Measurements from ENCODE around the gene CD300A.
"Not testable (repeated sequence)": the region's sequence is repeated elsewhere in the genome, so short reads cannot be mapped to it uniquely, and the experiment has no call there.

CD300A gene

DNA sequence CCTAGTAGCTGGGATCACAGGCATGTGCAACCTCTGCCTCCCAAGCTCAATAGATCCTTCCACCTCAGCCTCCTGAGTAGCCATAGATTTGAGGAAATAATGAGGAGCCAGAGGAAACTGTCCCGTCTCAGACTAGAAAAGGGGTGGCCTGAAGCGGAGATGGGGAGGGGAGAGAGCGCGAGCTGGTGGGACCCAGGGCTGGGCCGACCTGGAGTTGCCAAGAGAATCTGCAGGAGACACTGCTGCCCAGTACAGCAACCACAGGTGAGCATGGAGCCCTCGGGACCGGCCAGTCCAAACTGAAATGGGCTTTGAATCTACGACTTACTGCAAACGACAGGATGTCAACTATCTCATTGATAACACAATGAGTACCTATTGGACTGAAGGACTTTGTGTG, 24.3 kb downstream of the CD300A start:
- Histone ChIP-seq H3K36me3 (no peaks in the 10 kb centered on the region), H3K27me3 (no peaks in the 10 kb centered on the region), H4K20me1 (no peaks in the 10 kb centered on the region), H3K27ac (no peak overlapping the region), H3K4me2 (no peak overlapping the region), H3K4me3 (no peak overlapping the region), H3K9me3 (peaks cover 17% of the 10 kb centered on the region), H3K4me1 (peaks cover 4% of the 10 kb centered on the region; the same call in 1 of the 2 replicates), H3K9ac (no peak overlapping the region)
- no peak for TF ChIP-seq Cebpa-rat (IDR thresholded peaks at IDR 0.05)

DNA sequence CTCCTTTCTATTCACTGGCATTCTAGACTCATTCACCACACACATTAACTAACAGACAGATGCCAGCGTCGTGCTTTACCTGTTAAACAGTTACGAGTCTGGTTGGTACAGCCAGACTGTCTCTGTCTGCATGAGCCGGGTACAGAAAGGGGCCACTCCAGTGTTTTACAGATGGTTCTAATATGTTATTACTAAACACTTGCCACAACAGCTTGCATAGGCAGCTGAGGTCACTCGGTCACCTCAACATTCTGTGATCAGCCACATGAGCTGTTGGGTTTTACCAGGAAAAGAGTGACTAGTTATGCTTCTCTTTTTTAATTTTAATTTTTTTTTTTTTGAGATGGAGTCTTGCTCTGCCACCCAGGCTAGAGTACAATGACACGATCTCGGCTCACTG, 25.2 kb downstream of the CD300A start:
- no peaks in the 10 kb centered on the region for H4K20me1 ChIP-seq
- H3K9ac ChIP-seq, result no peak overlapping the region
- no peak for TF ChIP-seq Cebpa-rat (IDR thresholded peaks at IDR 0.05)
- no peak overlapping the region for H3K27ac ChIP-seq
- no peaks in the 10 kb centered on the region for H3K36me3 ChIP-seq
- H3K9me3 ChIP-seq, result peaks cover 17% of the 10 kb centered on the region
- peaks cover 4% of the 10 kb centered on the region; the same call in 1 of the 2 replicates for H3K4me1 ChIP-seq
- H3K4me3 ChIP-seq, result no peak overlapping the region
- H3K27me3 ChIP-seq, result no peaks in the 10 kb centered on the region
- no peak overlapping the region for H3K4me2 ChIP-seq

DNA sequence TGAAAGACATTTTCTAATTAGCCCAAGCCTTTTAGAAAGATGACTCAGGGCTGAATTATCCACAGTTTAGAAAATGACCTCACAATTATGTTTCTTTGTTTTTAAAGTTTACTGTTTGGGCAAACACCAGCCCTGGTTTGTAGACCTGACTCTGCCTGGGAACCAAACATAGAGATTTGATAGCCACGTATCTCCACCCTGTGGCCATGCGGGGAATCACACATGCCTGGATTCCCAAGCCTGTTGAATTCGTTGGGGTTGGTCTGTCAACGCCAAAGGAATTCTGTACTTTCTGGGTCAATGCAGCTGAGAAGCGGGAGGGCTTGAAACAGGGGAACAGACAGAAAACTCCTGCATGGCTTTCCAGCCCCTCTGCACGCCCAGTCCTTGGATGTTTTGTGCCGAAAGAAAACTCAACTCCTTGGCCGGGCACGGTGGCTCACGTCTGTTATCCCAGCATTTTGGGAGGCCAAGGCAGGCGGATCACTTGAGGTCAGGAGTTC, 26.9 kb downstream of the CD300A start:
- no peak overlapping the region for H3K4me2 ChIP-seq
- no peak overlapping the region for H3K27ac ChIP-seq
- H4K20me1 ChIP-seq, result no peaks in the 10 kb centered on the region
- peaks cover 6% of the 10 kb centered on the region for H3K9me3 ChIP-seq
- no peaks in the 10 kb centered on the region for H3K36me3 ChIP-seq
- no peak overlapping the region for H3K4me3 ChIP-seq
- H3K27me3 ChIP-seq, result no peaks in the 10 kb centered on the region
- no peak overlapping the region for H3K9ac ChIP-seq
- H3K4me1 ChIP-seq, result peaks cover 4% of the 10 kb centered on the region; the same call in 1 of the 2 replicates
- no peak for TF ChIP-seq Cebpa-rat (IDR thresholded peaks at IDR 0.05)

DNA sequence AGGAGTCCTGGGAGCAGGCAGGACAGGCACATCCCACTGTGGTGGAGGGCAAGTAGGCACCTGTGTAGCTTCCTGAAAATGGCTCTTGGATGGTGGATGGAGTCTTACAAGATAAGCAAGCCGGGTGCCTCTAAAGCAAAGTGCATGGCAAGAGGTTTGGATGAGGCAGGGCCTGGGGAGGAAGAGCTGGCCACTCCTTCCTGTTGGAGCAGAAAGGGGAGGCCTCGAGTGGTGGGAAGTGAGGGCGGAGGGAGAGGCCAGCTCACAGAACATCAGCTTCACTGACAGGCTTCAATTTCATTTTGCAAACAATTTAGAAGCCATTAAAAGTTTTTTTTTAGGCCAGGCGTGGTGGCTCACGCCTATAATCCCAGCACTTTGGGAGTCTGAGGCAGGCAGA, 31.0 kb downstream of the CD300A start:
- Histone ChIP-seq H3K4me1 (peaks cover 4% of the 10 kb centered on the region; the same call in 1 of the 2 replicates), H4K20me1 (no peaks in the 10 kb centered on the region), H3K4me3 (no peak overlapping the region), H3K9me3 (no peaks in the 10 kb centered on the region), H3K27me3 (no peaks in the 10 kb centered on the region), H3K4me2 (no peak overlapping the region), H3K27ac (no peak overlapping the region), H3K9ac (no peak overlapping the region), H3K36me3 (no peaks in the 10 kb centered on the region)
- no peak for TF ChIP-seq Cebpa-rat (IDR thresholded peaks at IDR 0.05)

DNA sequence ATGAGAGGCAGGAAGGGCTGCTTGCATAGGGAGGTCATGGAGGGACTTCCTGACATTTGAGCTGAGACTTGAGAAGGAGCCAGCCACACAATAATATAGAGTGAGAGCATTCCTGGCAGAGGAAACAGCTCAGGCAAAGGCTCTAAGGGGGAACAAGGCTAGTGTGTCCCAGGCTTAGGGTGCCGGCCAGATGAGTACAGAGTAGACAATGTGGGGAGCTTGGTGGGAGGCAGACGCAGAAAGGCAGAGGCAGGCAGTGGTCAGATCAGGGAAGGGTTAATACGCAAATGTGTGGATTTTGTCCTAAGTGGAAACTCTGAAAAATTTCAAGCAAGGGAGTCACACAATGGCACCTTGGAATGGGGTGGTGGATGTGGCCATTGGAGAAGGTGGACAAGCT, 33.6 kb downstream of the CD300A start:
- H4K20me1 ChIP-seq, result no peaks in the 10 kb centered on the region
- no peak for TF ChIP-seq Cebpa-rat (IDR thresholded peaks at IDR 0.05)
- no peaks in the 10 kb centered on the region for H3K36me3 ChIP-seq
- no peaks in the 10 kb centered on the region for H3K9me3 ChIP-seq
- H3K27me3 ChIP-seq, result no peaks in the 10 kb centered on the region
- H3K9ac ChIP-seq, result no peak overlapping the region
- H3K4me2 ChIP-seq, result no peak overlapping the region
- no peak overlapping the region for H3K27ac ChIP-seq
- H3K4me1 ChIP-seq, result peaks cover under 1% of the 10 kb centered on the region; the same call in 1 of the 2 replicates
- H3K4me3 ChIP-seq, result no peak overlapping the region

DNA sequence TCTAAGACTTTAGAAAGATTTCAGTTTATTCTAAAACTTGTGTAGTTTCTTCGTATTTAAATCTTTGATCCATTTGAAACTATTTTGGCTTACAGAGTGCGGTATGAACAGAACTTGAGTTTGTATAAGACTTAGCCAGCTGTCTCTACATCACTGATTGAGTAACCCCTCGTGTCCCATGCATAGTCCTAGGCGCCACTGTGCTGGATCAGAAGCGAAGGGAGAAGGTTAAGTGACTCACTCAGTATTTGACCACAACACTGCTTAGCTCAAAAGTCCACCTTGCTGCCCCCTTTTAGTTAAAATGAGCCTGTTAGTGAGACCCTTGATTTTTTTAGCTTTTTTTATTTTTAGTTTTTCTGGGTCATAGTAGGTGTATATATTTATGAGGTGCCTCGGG, 36.4 kb downstream of the CD300A start:
- TF ChIP-seq Cebpa-rat (IDR thresholded peaks at IDR 0.05), result no peak
- Histone ChIP-seq H3K4me3 (no peak overlapping the region), H3K4me2 (no peak overlapping the region), H3K27me3 (no peaks in the 10 kb centered on the region), H3K9ac (no peak overlapping the region), H4K20me1 (no peaks in the 10 kb centered on the region), H3K9me3 (no peaks in the 10 kb centered on the region), H3K4me1 (no peaks in the 10 kb centered on the region), H3K36me3 (no peaks in the 10 kb centered on the region), H3K27ac (no peak overlapping the region)

DNA sequence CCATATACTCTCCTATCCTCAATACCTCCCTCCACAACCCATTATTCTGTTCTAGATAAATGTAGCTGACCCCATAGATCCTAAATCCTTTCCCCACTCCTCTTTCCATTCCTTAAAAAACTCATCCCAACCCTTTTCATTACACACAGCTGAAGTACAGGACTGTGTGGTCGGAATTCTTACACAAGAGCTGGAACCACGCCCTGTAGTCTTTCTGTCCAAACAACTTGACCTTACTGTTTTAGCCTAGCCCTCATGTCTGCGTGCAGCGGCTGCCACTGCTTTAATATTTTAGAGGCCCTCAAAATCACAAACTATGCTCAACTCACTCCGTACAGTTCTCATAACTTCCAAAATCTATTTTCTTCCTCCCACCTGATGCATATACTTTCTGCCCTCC, 37.5 kb downstream of the CD300A start:
- H3K4me2 ChIP-seq, H3K9me3 ChIP-seq, H3K4me3 ChIP-seq: not testable (repeated sequence)

DNA sequence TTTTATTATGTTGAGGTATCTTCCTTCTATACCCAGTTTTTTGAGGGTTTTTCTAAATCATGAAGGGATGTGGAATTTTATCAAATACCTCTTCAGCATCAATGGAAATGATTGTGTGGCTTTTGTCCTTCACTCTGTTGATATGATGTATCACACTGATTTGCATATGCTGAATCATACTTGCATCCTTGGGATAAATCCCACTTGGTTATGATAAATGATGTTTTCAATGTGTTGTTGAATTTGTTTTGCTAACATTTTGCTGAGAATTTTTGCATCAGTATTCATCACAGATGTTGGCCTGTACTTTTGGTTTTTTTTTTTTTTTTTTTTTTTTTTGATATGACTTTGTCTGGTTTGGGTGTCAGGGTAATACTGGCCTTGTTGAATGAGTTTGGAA, 41.7 kb downstream of the CD300A start:
- Histone ChIP-seq H3K27me3 (no peaks in the 10 kb centered on the region), H3K4me3 (no peak overlapping the region), H3K27ac (no peak overlapping the region), H3K4me2 (no peak overlapping the region), H3K36me3 (no peaks in the 10 kb centered on the region), H4K20me1 (no peaks in the 10 kb centered on the region), H3K4me1 (no peaks in the 10 kb centered on the region), H3K9me3 (no peaks in the 10 kb centered on the region), H3K9ac (no peak overlapping the region)
- no peak for TF ChIP-seq Cebpa-rat (IDR thresholded peaks at IDR 0.05)

More for the DNA sequence above, 37.5 kb downstream of the CD300A start:
- H3K27me3 ChIP-seq, H4K20me1 ChIP-seq, H3K4me1 ChIP-seq, H3K27ac ChIP-seq, H3K9ac ChIP-seq, H3K36me3 ChIP-seq: not testable (repeated sequence)

DNA sequence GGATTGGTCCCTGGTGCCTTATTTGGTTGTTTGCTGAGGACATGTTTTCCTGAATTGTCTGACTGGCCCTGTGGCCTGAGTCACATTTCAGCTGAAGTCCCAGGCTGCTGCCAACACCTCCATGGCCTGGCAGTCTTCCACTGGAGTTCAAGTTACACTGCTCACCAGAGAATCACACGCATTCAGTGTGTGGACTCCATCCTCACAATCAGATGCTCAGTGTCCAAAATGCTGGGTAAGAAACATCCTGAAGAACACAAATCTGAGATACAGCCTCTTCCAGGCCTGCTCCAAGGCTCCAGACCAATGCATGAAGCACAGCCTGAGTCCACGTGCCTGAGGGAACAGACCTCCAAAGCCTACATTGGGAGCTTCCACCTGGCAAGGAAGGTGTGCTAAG, 45.6 kb downstream of the CD300A start:
- Histone ChIP-seq H3K9ac (no peak overlapping the region), H3K4me3 (no peak overlapping the region)
- no peak for TF ChIP-seq Cebpa-rat (IDR thresholded peaks at IDR 0.05)

DNA sequence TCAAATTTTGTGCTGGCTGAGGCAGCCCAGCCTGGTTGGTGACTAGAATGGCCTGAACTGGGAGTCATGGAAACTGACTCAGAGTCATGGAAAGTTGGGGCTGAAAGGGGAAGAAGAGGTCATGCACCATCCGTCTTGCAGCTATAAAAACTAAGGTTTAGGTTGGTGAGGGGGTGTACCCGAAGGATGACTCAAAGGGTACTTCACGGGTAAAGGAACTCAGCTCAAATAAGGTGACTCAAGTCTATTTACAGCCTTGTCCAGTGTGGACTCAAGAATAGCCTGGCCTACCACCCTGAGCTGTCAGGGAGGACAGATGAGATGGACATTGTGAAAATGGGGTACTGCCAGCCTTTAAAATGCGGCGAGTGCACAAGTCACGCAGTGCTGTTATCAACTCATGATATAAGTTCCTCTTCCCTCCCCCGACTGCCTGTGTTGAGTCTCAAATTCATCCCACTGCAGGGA, 46.2 kb downstream of the CD300A start:
- H3K4me1 ChIP-seq, result peaks cover 6% of the 10 kb centered on the region; the same call in 1 of the 2 replicates

More for the DNA sequence above, 45.6 kb downstream of the CD300A start:
- Histone ChIP-seq H3K27ac (no peak overlapping the region), H3K27me3 (no peaks in the 10 kb centered on the region), H3K4me2 (no peak overlapping the region), H3K4me1 (peaks cover 6% of the 10 kb centered on the region; the same call in 1 of the 2 replicates), H4K20me1 (no peaks in the 10 kb centered on the region), H3K36me3 (no peaks in the 10 kb centered on the region), H3K9me3 (peaks cover 15% of the 10 kb centered on the region; the same call in 1 of the 2 replicates)

More for the DNA sequence above, 46.2 kb downstream of the CD300A start:
- Histone ChIP-seq H3K36me3 (no peaks in the 10 kb centered on the region), H3K27ac (no peak overlapping the region), H3K27me3 (no peaks in the 10 kb centered on the region), H3K4me3 (no peak overlapping the region), H4K20me1 (no peaks in the 10 kb centered on the region), H3K4me2 (no peak overlapping the region), H3K9me3 (peaks cover 15% of the 10 kb centered on the region; the same call in 1 of the 2 replicates), H3K9ac (no peak overlapping the region)
- no peak for TF ChIP-seq Cebpa-rat (IDR thresholded peaks at IDR 0.05)

All from BLaER1 (cell line).